Middle frontal gyrus (tissue), 1 donor: Measurements from ENCODE around the gene MGRN1.

Source experiments
- DNase-seq: peaks from one replicate; pipeline ENCODE4 v3.0.0-alpha.2; 2015; ENCODE audit warnings: low spot score; ENCODE audit errors: extremely low spot score

MGRN1 gene

GRCh38 chr16:4674926-4675530 is 50.4 kb downstream of the MGRN1 start:
- no peak for DNase-seq

GRCh38 chr16:4675864-4676786 is 51.5 kb downstream of the MGRN1 start:
- no peak for DNase-seq

GRCh38 chr16:4676831-4677230 is 52.2 kb downstream of the MGRN1 start:
- no peak for DNase-seq

- no peak for DNase-seq
Measured at GRCh38 chr16:4677390-4677789, 52.8 kb downstream of the MGRN1 start.

GRCh38 chr16:4677994-4678393 is 53.4 kb downstream of the MGRN1 start:
- DNase-seq: no peak

- DNase-seq: no peak
Measured at GRCh38 chr16:4678596-4678995, 54.0 kb downstream of the MGRN1 start.

- no peak for DNase-seq
Measured at GRCh38 chr16:4679156-4679849, 54.7 kb downstream of the MGRN1 start.

GRCh38 chr16:4679850-4680636 is 55.4 kb downstream of the MGRN1 start:
- DNase-seq: no peak

- DNase-seq: no peak
Measured at GRCh38 chr16:4680673-4681470, 56.2 kb downstream of the MGRN1 start.

- no peak for DNase-seq
Measured at GRCh38 chr16:4681471-4682083, 57.0 kb downstream of the MGRN1 start.

- DNase-seq: no peak
Measured at GRCh38 chr16:4682084-4682591, 57.5 kb downstream of the MGRN1 start.

GRCh38 chr16:4682616-4683254 is 58.1 kb downstream of the MGRN1 start:
- no peak for DNase-seq

GRCh38 chr16:4683255-4684057 is 58.8 kb downstream of the MGRN1 start:
- no peak for DNase-seq

- DNase-seq: no peak
Measured at GRCh38 chr16:4684058-4684715, 59.6 kb downstream of the MGRN1 start.

GRCh38 chr16:4684763-4685162 is 60.1 kb downstream of the MGRN1 start:
- no peak for DNase-seq

GRCh38 chr16:4685292-4685691 is 60.7 kb downstream of the MGRN1 start:
- no peak for DNase-seq

- no peak for DNase-seq
Measured at GRCh38 chr16:4685776-4686496, 61.3 kb downstream of the MGRN1 start.
